Stomach (tissue), 9 donors: ENCODE measurements around the gene AFAP1. TPM values are rescaled to one million over a fixed set of nuclear protein-coding genes. Genes with fewer than 3 reads are reported as not detected.
A peak's percentile ranks its signal among the peaks of the same experiment; 100 is the strongest.

Experiments
- DNase-seq, 2 donors: peaks; one replicate each; pipeline versions ENCODE4 v3.0.0 to v3.0.0-alpha.2; 2013 to 2019
- H3K27ac ChIP-seq, 5 donors: fragments of 200-600 bp in 4 of 5; sonication (generic) in 4 of 5; one replicate each; pipeline ENCODE4 v1.5.1; 2013 to 2019; ENCODE audit warnings: mild to moderate bottlenecking in 1 of 5, moderate library complexity in 1 of 5
- H3K27me3 ChIP-seq, 3 donors: fragments of 200-600 bp; sonication (generic); one replicate each; pipeline ENCODE4 v1.5.1; 2017 to 2019; ENCODE audit warnings: mixed run types in 1 of 3
- H3K36me3 ChIP-seq, 4 donors: fragments of 200-600 bp; sonication (generic); 1 replicate in 3 of 4; 2 replicates in 1 of 4; pipeline ENCODE4 v1.5.1; 2016 to 2019
- H3K4me1 ChIP-seq, 4 donors: fragments of 200-600 bp; sonication (generic); one replicate each; pipeline ENCODE4 v1.5.1; 2016 to 2019
- H3K4me3 ChIP-seq, 4 donors: fragments of 200-600 bp; sonication (generic) in 3 of 4; one replicate each; pipeline ENCODE4 v1.5.1; 2016 to 2019; ENCODE audit warnings: mild to moderate bottlenecking in 1 of 4
- H3K9me3 ChIP-seq, 4 donors: fragments of 200-600 bp; sonication (generic); one replicate each; pipeline ENCODE4 v1.5.1; 2016 to 2019
- EP300 ChIP-seq: sonication (generic); formaldehyde crosslinking; IDR thresholded peaks from one replicate; pipeline ENCODE4 v1.6.1; 2017; ENCODE audit warnings: antibody characterized with exemption
- POLR2A ChIP-seq, 4 donors: fragments of 450-650 bp; IDR thresholded peaks; one replicate each; pipeline ENCODE4 v1.6.1; 2016; ENCODE audit warnings: antibody characterized with exemption in 4 of 4, control low read depth in 2 of 4, mild to moderate bottlenecking in 1 of 4, moderate library complexity in 1 of 4
- POLR2AphosphoS5 ChIP-seq, 3 donors: sonication (generic); formaldehyde crosslinking; IDR thresholded peaks; one replicate each; pipeline ENCODE4 v1.6.1; 2016; ENCODE audit warnings: antibody characterized with exemption in 3 of 3
- WGBS, 5 donors: extraction: QIAGEN DNeasy Blood & Tissue Kit in 3 of 5; methylation state at CpG; one replicate each; pipeline versions ENCODE4 v1.1.5 to v1.1.7; 2013 to 2018; 5-methylcytosine and 5-hydroxymethylcytosine counted together
- intact Hi-C: fragments of 100-400 bp; cut with DNase I; formaldehyde crosslinking; loops from one replicate; pipeline ENCODE4 v1.15.1; 2023; ENCODE audit warnings: low total_unique reads
- polyA plus RNA-seq, 3 donors: library from polyadenylated mRNA; stranded (reverse); fragments of 200-250 nt; gene quantifications; one replicate each; pipeline ENCODE4 v1.2.3, GENCODE V29; 2013
- total RNA-seq, 5 donors: library from RNA; depleted of rRNA; stranded (reverse); fragments of >200 nt; gene quantifications; one replicate each; pipeline versions ENCODE4 v1.1.0 to v1.2.3, GENCODE V29; 2014 to 2016
- TF ChIP-seq, protein P1 (sequence below), 7 experiments: fragments of 450-650 bp in 4 of 7; fragments of 200-600 bp in 3 of 7; sonication (generic) in 3 of 7; IDR thresholded peaks; one replicate each; pipeline ENCODE4 v1.5.1; 2016 to 2019; ENCODE audit warnings: antibody characterized with exemption in 7 of 7, control low read depth in 2 of 7, mild to moderate bottlenecking in 1 of 7
- donor health status: healthy with polysubstance abuse.
- donor health status: Bipolar disorder and iron deficiency.
- donor health status: healthy.

AFAP1 gene
- total and polyA plus RNA-seq, 8 donors = 4.1 to 88.9 (median 12.8) TPM

DNA sequence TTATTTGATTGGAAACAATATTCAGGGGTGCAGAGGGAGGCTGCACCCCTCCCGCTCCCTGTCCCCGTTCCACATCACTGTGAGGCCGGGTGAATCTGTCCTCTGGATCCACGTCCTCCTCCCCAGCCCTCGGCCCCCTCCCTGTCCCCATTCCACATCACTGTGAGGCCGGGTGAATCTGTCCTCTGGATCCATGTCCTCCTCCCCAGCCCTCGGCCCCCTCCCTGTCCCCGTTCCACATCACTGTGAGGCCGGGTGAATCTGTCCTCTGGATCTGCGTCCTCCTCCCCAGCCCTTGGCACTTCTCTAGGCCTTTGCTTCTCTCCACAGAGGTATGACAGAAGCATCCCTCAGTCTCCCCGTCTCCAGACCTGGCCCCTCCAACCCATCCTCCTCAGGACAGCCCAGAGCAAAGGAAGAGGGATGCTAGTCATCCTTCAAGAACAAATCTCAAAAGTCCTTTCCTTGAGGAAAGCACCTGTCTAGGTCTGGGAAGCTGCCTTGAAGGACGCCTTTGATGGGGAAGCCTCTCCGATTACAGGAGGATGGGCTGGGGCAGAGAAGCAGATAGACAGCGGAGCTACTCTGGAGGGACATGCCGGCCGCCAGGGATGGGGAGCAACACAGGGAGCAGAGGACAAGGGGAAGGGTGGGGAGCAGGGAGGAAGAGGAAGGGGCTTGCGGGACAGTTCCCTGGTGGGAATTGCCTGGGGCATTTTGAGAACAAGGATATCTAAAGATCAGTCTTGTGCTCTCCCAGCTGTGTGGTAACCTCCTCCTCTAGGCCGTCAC is 10.8 kb upstream of the AFAP1 start:
- WGBS, 5 donors = 89 to 92% (median 91%) methylated on average over 18 of the region's 18 CpGs
- intact Hi-C loops = no loop called here
- TF ChIP-seq POLR2A (IDR thresholded peaks at IDR 0.05) (no peak), POLR2AphosphoS5 (IDR thresholded peaks at IDR 0.05) (no peak), EP300 (no peak)
- TF ChIP-seq, protein P1, sequence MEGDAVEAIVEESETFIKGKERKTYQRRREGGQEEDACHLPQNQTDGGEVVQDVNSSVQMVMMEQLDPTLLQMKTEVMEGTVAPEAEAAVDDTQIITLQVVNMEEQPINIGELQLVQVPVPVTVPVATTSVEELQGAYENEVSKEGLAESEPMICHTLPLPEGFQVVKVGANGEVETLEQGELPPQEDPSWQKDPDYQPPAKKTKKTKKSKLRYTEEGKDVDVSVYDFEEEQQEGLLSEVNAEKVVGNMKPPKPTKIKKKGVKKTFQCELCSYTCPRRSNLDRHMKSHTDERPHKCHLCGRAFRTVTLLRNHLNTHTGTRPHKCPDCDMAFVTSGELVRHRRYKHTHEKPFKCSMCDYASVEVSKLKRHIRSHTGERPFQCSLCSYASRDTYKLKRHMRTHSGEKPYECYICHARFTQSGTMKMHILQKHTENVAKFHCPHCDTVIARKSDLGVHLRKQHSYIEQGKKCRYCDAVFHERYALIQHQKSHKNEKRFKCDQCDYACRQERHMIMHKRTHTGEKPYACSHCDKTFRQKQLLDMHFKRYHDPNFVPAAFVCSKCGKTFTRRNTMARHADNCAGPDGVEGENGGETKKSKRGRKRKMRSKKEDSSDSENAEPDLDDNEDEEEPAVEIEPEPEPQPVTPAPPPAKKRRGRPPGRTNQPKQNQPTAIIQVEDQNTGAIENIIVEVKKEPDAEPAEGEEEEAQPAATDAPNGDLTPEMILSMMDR (IDR thresholded peaks at IDR 0.05) = no peak

DNA sequence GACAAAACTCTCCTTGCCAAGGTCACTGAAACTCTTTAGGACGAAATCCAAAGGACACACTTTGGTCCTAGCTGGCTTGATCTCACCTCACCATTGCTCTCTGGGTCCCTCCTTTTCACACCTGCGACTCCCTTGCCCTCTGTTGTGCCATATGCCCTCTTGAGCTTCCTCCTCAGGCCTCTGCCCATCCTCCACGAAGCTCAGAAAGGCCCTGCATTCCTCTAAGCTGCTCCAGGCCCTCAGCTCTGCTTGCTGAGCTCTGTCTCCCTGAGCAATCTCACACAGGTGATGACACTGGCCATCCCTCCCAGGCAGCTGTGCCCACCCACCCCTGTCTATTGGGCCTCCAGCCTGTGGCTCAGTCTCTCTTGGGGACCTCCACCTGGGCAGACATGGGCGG is 10.1 kb upstream of the AFAP1 start:
- intact Hi-C loops = no loop called here
- H3K36me3 ChIP-seq = no peaks in the 10 kb centered on the region
- H3K27ac ChIP-seq = no peak overlapping the region
- 63 to 80% (median 74%) methylated on average over 4 of the region's 4 CpGs for WGBS, 5 donors
- TF ChIP-seq POLR2A (IDR thresholded peaks at IDR 0.05) = no peak
- TF ChIP-seq EP300 = no peak
- TF ChIP-seq, protein P1 (IDR thresholded peaks at IDR 0.05) = no peak
- no peak for TF ChIP-seq POLR2AphosphoS5 (IDR thresholded peaks at IDR 0.05)
- no peak for DNase-seq
- no peaks in the 10 kb centered on the region for H3K9me3 ChIP-seq
- H3K4me1 ChIP-seq = no peaks in the 10 kb centered on the region
- no peak overlapping the region for H3K4me3 ChIP-seq
- no peaks in the 10 kb centered on the region for H3K27me3 ChIP-seq

More for the DNA sequence above, 10.8 kb upstream of the AFAP1 start:
- Histone ChIP-seq H3K27ac (no peak overlapping the region), H3K9me3 (no peaks in the 10 kb centered on the region), H3K36me3 (no peaks in the 10 kb centered on the region), H3K27me3 (no peaks in the 10 kb centered on the region), H3K4me1 (no peaks in the 10 kb centered on the region), H3K4me3 (no peak overlapping the region)
- no peak for DNase-seq

DNA sequence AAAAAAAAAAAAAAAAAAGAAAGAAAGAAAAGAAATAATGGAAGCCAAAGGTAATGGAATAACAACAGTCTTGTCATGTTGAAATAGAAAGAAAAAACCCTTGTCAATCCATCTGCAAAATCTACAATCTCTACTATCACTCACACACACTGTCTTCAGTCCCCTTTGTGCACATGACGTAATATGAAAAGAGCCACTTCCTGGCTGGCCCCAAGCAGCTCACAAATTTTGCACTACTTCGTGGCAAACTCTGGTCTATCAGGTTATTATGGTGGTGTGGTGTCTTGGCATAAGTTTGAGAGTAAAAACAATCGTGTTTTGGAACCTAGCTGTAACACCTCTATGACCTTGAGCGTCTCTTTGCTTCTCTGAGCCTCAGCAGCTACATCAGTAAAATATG is 8.3 kb upstream of the AFAP1 start:
- DNase-seq = no peak
- Histone ChIP-seq H3K4me1 (no peaks in the 10 kb centered on the region), H3K9me3 (no peaks in the 10 kb centered on the region), H3K36me3 (no peaks in the 10 kb centered on the region), H3K27ac (no peak overlapping the region), H3K27me3 (no peaks in the 10 kb centered on the region), H3K4me3 (no peak overlapping the region)
- TF ChIP-seq POLR2A (IDR thresholded peaks at IDR 0.05) (no peak), EP300 (no peak), POLR2AphosphoS5 (IDR thresholded peaks at IDR 0.05) (no peak)
- TF ChIP-seq, protein P1 (IDR thresholded peaks at IDR 0.05) = no peak
- intact Hi-C loops = no loop called here
- WGBS, 5 donors = 54 to 74% (median 60%) methylated on average over 4 of the region's 4 CpGs

DNA sequence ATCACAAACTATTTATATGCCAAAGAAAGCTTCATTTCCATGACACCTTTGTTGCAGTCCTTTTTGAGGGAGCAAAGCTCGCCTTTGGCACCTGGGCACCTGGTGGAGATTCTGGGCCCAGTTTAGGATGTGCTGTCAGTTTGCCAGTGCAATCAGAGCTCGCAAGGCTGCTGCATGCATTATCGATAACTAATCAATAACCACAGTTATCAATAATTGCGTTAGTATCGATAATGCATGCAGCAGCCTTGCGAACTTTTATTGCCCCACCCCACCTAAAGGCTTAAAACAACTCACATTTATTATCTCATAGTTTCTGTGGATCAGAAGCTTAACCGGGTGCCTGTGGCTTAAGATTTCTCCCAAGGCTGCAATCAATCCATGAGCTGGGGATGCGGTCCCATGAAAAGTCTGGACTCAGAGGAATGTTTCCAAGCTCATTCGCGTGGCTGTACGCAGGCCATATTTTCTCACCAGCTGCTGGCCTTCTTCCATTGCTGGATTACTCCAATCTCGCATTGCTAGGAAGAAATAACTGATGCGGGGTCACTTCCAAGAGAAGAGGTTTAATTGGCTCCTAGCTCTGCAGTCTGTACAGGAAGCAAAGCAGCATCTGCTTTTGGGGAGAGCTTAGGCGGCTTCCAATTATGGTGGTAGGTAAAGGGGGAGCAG is 6.2 kb upstream of the AFAP1 start:
- Histone ChIP-seq H3K4me1 (no peaks in the 10 kb centered on the region), H3K9me3 (no peaks in the 10 kb centered on the region), H3K4me3 (no peak overlapping the region), H3K27ac (no peak overlapping the region), H3K27me3 (no peaks in the 10 kb centered on the region), H3K36me3 (no peaks in the 10 kb centered on the region)
- intact Hi-C loops = no loop called here
- 63 to 86% (median 79%) methylated on average over 14 of the region's 14 CpGs for WGBS, 5 donors
- peak in 1 of 2 donors; percentile 67 for DNase-seq
- TF ChIP-seq POLR2AphosphoS5 (IDR thresholded peaks at IDR 0.05) = no peak
- TF ChIP-seq, protein P1 (IDR thresholded peaks at IDR 0.05) = no peak
- TF ChIP-seq POLR2A (IDR thresholded peaks at IDR 0.05) = no peak
- no peak for TF ChIP-seq EP300
